Lower lobe of right lung (tissue), 2 donors: ENCODE data around the gene NSD2. TPM values are rescaled to one million over a fixed set of nuclear protein-coding genes. Genes with fewer than 3 reads are reported as not detected.

Source experiments
- ATAC-seq, 2 donors: fragments of 200-7000 bp; cut with Tn5 transposase; one replicate each; pipeline ENCODE4 v1.9.1; 2020 to 2022; ENCODE audit warnings: mild to moderate bottlenecking in 2 of 2, moderate library complexity in 2 of 2
- DNase-seq: peaks from one replicate; pipeline ENCODE4 v3.0.0-alpha.2; 2020
- H3K27ac ChIP-seq: fragments of 200-600 bp; one replicate; pipeline ENCODE4 v1.8.0; 2022
- H3K27me3 ChIP-seq: fragments of 200-600 bp; one replicate; pipeline ENCODE4 v1.8.0; 2022; ENCODE audit warnings: low read depth
- H3K36me3 ChIP-seq: fragments of 200-600 bp; one replicate; pipeline ENCODE4 v1.8.0; 2022; ENCODE audit warnings: mild to moderate bottlenecking
- H3K4me1 ChIP-seq: fragments of 200-600 bp; one replicate; pipeline ENCODE4 v1.8.0; 2022
- H3K4me3 ChIP-seq: fragments of 200-600 bp; one replicate; pipeline ENCODE4 v1.8.0; 2022; ENCODE audit warnings: mild to moderate bottlenecking
- H3K9me3 ChIP-seq: fragments of 200-600 bp; one replicate; pipeline ENCODE4 v1.8.0; 2022
- CTCF ChIP-seq: fragments of 200-600 bp; IDR thresholded peaks from one replicate; pipeline ENCODE4 v1.8.0; 2022; ENCODE audit warnings: antibody characterized with exemption, mild to moderate bottlenecking
- intact Hi-C: fragments of 100-400 bp; cut with DNase I; formaldehyde crosslinking; loops from one replicate; pipeline ENCODE4 v1.11.0; 2022
- total RNA-seq: library from RNA; stranded (reverse); fragmentation: NEBNext Ultra II Directional; extraction: Animal tissue kit (Norgen Biotek cat#: 25700); gene quantifications from one replicate; pipeline ENCODE4 v1.2.1, GENCODE V29; 2021
- donor health status: DM: no; HTN: yes; CAD: no; lungs with severe emphysema.

NSD2 gene
- total RNA-seq, 1 donor from 2014 or later: 52.9 TPM

- Histone ChIP-seq H3K27ac (no peak overlapping the region), H3K4me1 (peaks cover 18% of the 10 kb centered on the region), H3K27me3 (no peaks in the 10 kb centered on the region), H3K9me3 (no peaks in the 10 kb centered on the region), H3K36me3 (peaks cover 11% of the 10 kb centered on the region), H3K4me3 (no peak overlapping the region)
- TF ChIP-seq CTCF: no peak
- DNase-seq: no peak
- intact Hi-C loops: no loop called here
- no peak for ATAC-seq
Observed at GRCh38 chr4:1896658-1896991, 25.4 kb downstream of the NSD2 start.

GRCh38 chr4:1898007-1898406 is 26.8 kb downstream of the NSD2 start:
- Histone ChIP-seq H3K4me1 (peaks cover 21% of the 10 kb centered on the region), H3K9me3 (no peaks in the 10 kb centered on the region), H3K27me3 (no peaks in the 10 kb centered on the region), H3K36me3 (peaks cover 19% of the 10 kb centered on the region), H3K4me3 (no peak overlapping the region), H3K27ac (no peak overlapping the region)
- TF ChIP-seq CTCF: no peak
- DNase-seq (no peak), ATAC-seq (no peak)
- intact Hi-C loops: no loop called here

GRCh38 chr4:1898681-1899080 is 27.5 kb downstream of the NSD2 start:
- Histone ChIP-seq H3K36me3 (peaks cover 24% of the 10 kb centered on the region), H3K4me3 (no peak overlapping the region), H3K27me3 (no peaks in the 10 kb centered on the region), H3K9me3 (no peaks in the 10 kb centered on the region), H3K4me1 (peaks cover 21% of the 10 kb centered on the region), H3K27ac (no peak overlapping the region)
- no peak for TF ChIP-seq CTCF
- DNase-seq (no peak), ATAC-seq (no peak)
- intact Hi-C loops: no loop called here

GRCh38 chr4:1899149-1900086 is 28.2 kb downstream of the NSD2 start:
- peak; percentile 84 to 88 for ATAC-seq
- intact Hi-C loops: no loop called here
- peak; percentile 89 for TF ChIP-seq CTCF

GRCh38 chr4:1900087-1900433 is 28.9 kb downstream of the NSD2 start:
- intact Hi-C loops: no loop called here

More at GRCh38 chr4:1899149-1900086, 28.2 kb downstream of the NSD2 start:
- Histone ChIP-seq H3K36me3 (peaks cover 31% of the 10 kb centered on the region), H3K9me3 (no peaks in the 10 kb centered on the region), H3K27me3 (no peaks in the 10 kb centered on the region), H3K4me1 (peaks cover 21% of the 10 kb centered on the region), H3K27ac (no peak overlapping the region), H3K4me3 (no peak overlapping the region)
- DNase-seq: peak; percentile 82

More at GRCh38 chr4:1900087-1900433, 28.9 kb downstream of the NSD2 start:
- DNase-seq (no peak), ATAC-seq (no peak)
- no peak for TF ChIP-seq CTCF
- Histone ChIP-seq H3K4me3 (no peak overlapping the region), H3K9me3 (no peaks in the 10 kb centered on the region), H3K36me3 (peaks cover 36% of the 10 kb centered on the region), H3K27me3 (no peaks in the 10 kb centered on the region), H3K27ac (no peak overlapping the region), H3K4me1 (peaks cover 21% of the 10 kb centered on the region)
